Large intestine (tissue), 3 donors: ENCODE measurements around the gene PBX1. TPM values are rescaled to one million over a fixed set of nuclear protein-coding genes. Genes with fewer than 3 reads are reported as not detected.
A peak's percentile ranks its signal among the peaks of the same experiment; 100 is the strongest.

ENCODE experiments used
- DNase-seq, 2 donors: peaks; one replicate each; pipeline versions ENCODE4 v3.0.0 to v3.0.0-alpha.2; 2013
- H3K27ac ChIP-seq: one replicate; pipeline ENCODE4 v1.5.1; 2013; ENCODE audit warnings: low read length
- H3K27me3 ChIP-seq: 2 replicates; pipeline ENCODE4 v1.6.1; 2013; ENCODE audit warnings: low read length; ENCODE audit not compliant: control insufficient read depth, insufficient read depth
- H3K36me3 ChIP-seq: 2 replicates; pipeline ENCODE4 v1.6.1; 2013; ENCODE audit warnings: low read length; ENCODE audit not compliant: control insufficient read depth, insufficient read depth
- H3K4me1 ChIP-seq: one replicate; pipeline ENCODE4 v1.6.1; 2013; ENCODE audit warnings: low read length; ENCODE audit not compliant: control insufficient read depth, insufficient read depth
- H3K4me3 ChIP-seq: one replicate; pipeline ENCODE4 v1.5.1; 2013; ENCODE audit warnings: low read length
- H3K9me3 ChIP-seq: one replicate; pipeline ENCODE4 v1.6.1; 2013; ENCODE audit warnings: mild to moderate bottlenecking, low read depth, low read length, moderate library complexity; ENCODE audit not compliant: control insufficient read depth
- WGBS: methylation state at CpG from one replicate; pipeline ENCODE4 v1.1.5; 2013; ENCODE audit warnings: low lambda C conversion rate; ENCODE audit not compliant: insufficient coverage; 5-methylcytosine and 5-hydroxymethylcytosine counted together
- polyA plus RNA-seq: library from polyadenylated mRNA; unstranded; fragments of 120-200 nt; gene quantifications from one replicate; pipeline ENCODE4 v1.2.1, GENCODE V29; 2013

Gene PBX1
- polyA plus RNA-seq, 1 donor = 60.8 TPM

DNA sequence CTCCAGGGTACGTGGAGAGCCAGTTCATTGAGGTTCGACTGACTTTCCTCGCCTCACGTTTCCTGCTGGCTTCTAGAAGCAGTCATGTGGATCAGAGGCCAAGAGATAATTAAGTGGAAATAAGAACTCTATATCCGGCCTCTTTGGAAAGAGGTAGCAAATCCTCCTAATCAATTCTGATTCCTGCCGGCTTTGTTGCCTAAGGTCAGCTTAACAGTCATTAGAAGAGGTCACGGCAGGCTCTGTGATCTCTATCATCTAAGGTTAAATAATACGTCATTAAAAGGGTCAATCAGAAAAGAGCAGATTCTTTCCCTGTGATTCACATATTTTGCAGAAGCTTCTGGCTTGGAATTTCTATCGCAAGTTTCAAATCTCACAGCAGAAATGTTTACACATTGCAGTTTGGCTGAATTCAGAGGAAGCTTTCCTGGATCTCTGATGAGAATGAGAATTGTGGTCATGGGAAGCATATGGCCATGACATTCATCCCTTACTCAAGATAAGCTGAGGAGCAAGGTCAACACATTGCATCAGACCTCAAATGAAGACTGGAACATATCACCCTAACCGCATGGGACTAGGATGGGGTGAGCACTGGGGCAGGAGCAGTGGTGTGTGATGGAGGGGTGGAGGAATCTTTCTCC is 189.4 kb downstream of the PBX1 start:
- WGBS = 70% methylated on average over 2 of the region's 10 CpGs
- Histone ChIP-seq H3K4me1 (no peaks in the 10 kb centered on the region), H3K9me3 (no peaks in the 10 kb centered on the region), H3K27ac (peak overlapping the region; percentile 27), H3K27me3 (no peaks in the 10 kb centered on the region), H3K4me3 (no peak overlapping the region), H3K36me3 (no peaks in the 10 kb centered on the region)
- peak; percentile 40 to 60 for DNase-seq

DNA sequence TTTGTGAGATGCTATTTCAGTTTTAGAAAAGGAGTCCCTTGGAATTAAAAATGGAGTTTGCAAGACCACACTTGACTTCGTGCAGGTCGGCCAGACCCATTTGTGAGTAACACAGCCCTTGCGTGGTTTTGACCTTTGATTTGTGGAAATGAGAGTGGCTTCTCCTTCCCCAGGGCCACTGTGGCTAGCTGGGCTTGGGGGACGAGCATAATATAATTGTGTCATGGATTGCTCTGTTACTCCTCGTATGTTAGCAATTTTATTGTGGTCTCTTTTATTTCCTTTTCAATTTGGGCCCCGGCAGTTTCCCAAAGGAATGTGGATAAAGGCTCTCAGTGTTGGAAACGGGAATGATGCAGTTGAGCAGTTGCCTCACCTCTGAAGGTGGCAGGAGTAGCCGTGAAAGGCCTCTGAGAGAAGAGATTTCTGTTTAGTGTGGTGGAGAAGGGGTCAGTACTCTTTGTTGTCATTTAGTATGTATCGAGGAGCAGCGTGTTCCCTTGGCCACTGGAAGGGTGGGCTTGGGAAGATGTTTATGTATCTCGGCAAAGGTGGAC is 194.6 kb downstream of the PBX1 start:
- Histone ChIP-seq H3K4me1 (no peaks in the 10 kb centered on the region), H3K4me3 (no peak overlapping the region)

DNA sequence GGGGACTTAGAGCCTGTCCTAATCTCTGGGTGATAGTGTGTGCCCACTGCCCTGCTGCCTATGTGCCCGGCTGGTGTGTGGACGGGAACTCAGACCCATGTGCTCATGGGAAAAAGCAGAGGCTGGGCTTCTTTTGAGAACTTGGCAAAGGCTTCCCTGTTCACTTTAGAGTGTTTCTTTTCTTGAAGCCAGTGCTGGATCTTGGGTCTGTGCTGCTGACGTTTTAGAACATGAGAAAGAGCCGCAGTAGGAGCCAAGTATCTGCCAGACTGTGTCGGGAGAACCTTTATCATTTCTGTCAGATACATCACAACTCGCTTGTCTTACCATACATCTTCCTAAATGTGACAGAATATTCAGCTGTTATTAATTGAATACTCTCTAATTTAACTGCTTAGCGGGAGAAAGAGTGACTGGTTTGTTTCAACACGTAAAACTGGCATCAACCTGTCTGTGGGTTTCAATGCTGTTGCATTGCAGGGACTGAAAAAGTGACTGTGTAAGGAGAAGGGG is 195.2 kb downstream of the PBX1 start:
- no CpG with 5 or more reads among the region's 8 CpGs for WGBS
- no peak overlapping the region for H3K4me3 ChIP-seq
- H3K9me3 ChIP-seq = no peaks in the 10 kb centered on the region
- H3K4me1 ChIP-seq = no peaks in the 10 kb centered on the region
- no peak overlapping the region for H3K27ac ChIP-seq
- no peaks in the 10 kb centered on the region for H3K36me3 ChIP-seq
- no peaks in the 10 kb centered on the region for H3K27me3 ChIP-seq
- no peak for DNase-seq

More for the DNA sequence above, 194.6 kb downstream of the PBX1 start:
- Histone ChIP-seq H3K27ac (no peak overlapping the region), H3K27me3 (no peaks in the 10 kb centered on the region), H3K36me3 (no peaks in the 10 kb centered on the region), H3K9me3 (no peaks in the 10 kb centered on the region)
- WGBS = 86% methylated on average over 5 of the region's 11 CpGs
- DNase-seq = no peak

DNA sequence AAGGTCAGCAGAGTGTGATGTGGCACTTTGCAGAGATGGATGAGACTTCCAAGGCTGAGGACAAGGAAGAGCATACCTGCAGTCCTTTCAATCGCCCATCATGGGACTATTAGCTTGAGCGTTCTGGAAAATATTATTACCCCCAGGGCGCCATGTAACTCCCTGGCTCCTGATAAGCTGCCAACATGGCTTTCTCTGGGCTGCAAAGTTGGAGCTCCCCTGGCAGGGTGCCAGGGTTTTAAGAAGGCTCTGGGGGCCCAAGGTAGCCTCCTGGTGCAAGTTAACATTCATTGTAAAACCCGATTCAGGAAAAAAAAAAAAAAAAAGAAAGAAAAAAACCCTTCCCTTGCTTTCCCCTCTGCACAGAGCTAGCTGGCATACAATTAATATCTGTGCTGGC is 196.7 kb downstream of the PBX1 start:
- H3K27me3 ChIP-seq = no peaks in the 10 kb centered on the region
- H3K4me3 ChIP-seq = no peak overlapping the region
- H3K27ac ChIP-seq = no peak overlapping the region
- peaks cover 2% of the 10 kb centered on the region for H3K36me3 ChIP-seq
- H3K4me1 ChIP-seq = no peaks in the 10 kb centered on the region
- DNase-seq = no peak
- no CpG with 5 or more reads among the region's 4 CpGs for WGBS
- H3K9me3 ChIP-seq = no peaks in the 10 kb centered on the region

DNA sequence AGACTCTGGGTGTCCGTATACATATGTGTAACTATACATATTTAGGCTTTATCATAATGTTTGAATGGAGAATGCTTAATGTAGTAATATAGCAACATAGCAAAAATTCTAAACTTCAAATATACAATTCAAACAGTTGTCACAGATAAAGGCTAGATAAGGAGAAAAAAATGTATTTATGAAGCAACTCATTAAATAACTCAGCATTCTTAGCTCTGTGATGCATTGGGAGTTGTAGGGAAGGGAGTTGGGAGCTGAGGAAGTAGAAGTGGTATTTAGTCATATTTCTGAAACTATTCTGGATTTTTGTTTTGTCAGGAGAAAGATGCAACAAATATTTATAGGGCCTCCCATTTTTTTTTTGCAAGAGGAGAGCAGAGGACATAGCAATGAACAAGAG is 197.8 kb downstream of the PBX1 start:
- no peak for DNase-seq
- Histone ChIP-seq H3K27me3 (no peaks in the 10 kb centered on the region), H3K27ac (no peak overlapping the region), H3K4me1 (no peaks in the 10 kb centered on the region), H3K36me3 (peaks cover 2% of the 10 kb centered on the region), H3K4me3 (no peak overlapping the region), H3K9me3 (no peaks in the 10 kb centered on the region)
- 86% methylated on average over 1 of the region's 1 CpG for WGBS

DNA sequence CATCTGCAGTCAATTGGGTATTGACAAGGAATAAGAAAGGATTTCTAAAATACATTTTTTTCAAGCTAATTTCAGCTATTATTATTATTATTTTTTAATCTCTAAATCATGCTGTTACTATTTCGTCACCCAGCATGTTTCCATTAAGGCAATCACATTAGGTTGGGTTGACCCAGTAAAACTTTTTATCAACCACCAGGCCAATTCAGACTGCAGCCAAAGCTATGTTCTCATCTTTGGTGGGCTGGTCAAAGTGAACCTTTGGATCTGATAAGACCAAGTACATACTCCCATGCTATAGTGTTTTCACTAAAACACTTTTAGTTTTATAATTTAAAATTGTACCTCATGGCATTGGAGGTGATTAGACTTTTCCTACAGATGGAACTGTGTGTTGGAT is 198.6 kb downstream of the PBX1 start:
- Histone ChIP-seq H3K27me3 (no peaks in the 10 kb centered on the region), H3K4me3 (no peak overlapping the region), H3K36me3 (peaks cover 2% of the 10 kb centered on the region), H3K9me3 (no peaks in the 10 kb centered on the region), H3K4me1 (no peaks in the 10 kb centered on the region), H3K27ac (no peak overlapping the region)
- no peak for DNase-seq
- WGBS = no CpG with 5 or more reads among the region's 1 CpG

DNA sequence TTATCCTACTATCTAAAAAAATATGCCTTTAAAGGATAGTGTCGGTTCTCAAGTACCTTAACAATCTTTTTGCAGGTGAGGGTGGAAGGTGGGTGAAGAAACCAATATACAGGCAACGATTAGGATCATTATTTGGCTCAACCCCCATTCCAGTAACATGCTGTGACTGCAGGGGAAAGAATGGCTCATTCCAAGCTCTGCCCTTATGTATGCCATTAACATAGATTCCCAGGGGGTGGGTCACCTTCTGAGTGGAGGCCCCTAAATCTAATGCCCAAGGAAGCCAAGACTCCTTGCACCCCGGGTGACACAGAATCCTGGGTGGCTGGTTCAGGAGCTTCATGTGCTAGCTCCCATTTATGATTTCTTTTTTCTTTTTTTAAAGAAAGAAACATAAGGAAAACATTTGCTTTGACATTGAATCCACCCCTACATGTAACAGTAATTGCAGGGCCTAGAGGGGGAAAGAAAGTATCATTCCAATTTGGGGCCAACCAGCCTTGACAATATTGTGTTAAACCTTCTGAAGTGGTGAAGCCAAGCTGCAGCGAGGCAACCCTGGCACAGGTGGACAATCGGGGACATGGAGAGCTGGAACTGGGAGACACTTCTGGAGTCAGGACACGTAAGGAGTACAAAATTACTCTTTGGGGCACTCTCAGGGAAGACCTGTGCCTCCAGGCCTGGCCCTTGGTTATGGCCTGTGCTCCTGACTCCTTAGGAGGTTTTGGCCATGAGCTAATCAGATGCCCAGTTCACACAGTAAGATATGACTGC is 200.3 kb downstream of the PBX1 start:
- Histone ChIP-seq H3K9me3 (no peaks in the 10 kb centered on the region), H3K27me3 (no peaks in the 10 kb centered on the region), H3K4me1 (no peaks in the 10 kb centered on the region), H3K27ac (no peak overlapping the region), H3K36me3 (peaks cover 2% of the 10 kb centered on the region), H3K4me3 (no peak overlapping the region)
- DNase-seq = no peak
- WGBS = no CpG with 5 or more reads among the region's 6 CpGs

DNA sequence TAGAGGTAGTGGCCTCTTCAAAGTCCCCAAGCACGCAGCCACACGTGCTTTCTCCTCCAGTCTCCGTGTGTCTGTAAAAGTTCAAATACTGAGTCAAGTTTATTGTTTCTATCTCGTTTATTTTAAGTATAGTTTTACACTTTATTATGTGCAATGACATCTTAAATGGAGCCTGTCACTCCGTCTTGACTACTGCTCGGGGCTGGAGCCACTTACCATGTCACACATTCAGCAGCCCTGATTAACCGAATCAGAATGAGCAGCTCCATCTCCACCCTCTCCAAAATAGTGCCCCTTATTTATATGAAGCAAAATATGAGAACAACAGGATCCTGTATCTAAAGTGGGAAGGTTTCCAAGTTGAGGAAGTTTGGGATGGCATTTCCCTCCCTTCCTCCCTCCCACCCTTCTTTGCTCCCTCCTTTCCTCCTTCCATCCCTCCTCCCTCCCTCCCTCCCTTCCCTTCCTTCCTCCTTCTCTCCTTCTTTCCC is 201.0 kb downstream of the PBX1 start:
- Histone ChIP-seq H3K4me3 (no peak overlapping the region), H3K27ac (no peak overlapping the region), H3K9me3 (no peaks in the 10 kb centered on the region), H3K27me3 (no peaks in the 10 kb centered on the region), H3K36me3 (peaks cover 2% of the 10 kb centered on the region), H3K4me1 (no peaks in the 10 kb centered on the region)
- DNase-seq = no peak
- WGBS = 57% methylated on average over 2 of the region's 7 CpGs

DNA sequence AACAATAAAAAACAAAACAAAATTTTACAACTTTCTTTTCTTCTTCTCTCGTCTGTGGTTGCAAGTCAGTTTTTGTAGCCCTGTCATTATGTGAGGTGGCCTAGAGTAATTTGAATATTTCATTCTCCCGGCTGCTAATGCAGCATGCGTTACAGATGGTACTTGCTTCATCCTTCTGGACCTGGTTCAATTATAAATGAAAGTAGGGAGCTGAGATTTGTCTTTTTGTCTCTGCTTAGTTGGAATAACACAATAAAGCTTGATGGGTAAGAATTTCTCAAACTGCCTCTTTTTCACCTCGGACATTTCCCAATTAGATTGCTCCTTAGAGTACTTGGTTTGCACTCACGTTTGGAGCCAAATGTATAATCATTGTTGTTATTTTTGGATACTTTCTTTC is 201.6 kb downstream of the PBX1 start:
- H3K4me1 ChIP-seq = no peaks in the 10 kb centered on the region
- H3K36me3 ChIP-seq = peaks cover 2% of the 10 kb centered on the region
- no peak overlapping the region for H3K4me3 ChIP-seq
- H3K9me3 ChIP-seq = no peaks in the 10 kb centered on the region
- 82% methylated on average over 2 of the region's 5 CpGs for WGBS
- no peaks in the 10 kb centered on the region for H3K27me3 ChIP-seq
- DNase-seq = no peak
- H3K27ac ChIP-seq = no peak overlapping the region

DNA sequence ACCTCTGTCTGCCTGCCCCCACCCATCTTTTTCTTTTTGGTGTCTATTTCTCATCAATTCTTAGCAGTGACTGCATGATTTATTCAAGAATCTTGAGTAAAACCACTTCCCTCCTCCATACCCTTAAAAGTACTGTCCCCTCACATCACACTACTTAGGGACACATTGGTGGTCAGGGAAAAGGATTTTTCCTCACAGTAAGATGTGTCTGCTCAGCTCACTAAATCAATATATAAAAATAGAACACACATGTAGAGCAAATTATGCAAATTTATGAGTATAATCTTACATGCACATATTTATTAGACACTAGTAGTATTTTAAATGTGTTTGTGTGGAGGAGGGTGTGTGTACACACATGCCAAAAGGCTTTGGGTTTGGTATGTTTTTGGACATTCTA is 202.0 kb downstream of the PBX1 start:
- peaks cover under 1% of the 10 kb centered on the region for H3K4me1 ChIP-seq
- no peaks in the 10 kb centered on the region for H3K27me3 ChIP-seq
- no peak overlapping the region for H3K27ac ChIP-seq
- DNase-seq = no peak
- no peaks in the 10 kb centered on the region for H3K9me3 ChIP-seq
- H3K36me3 ChIP-seq = peaks cover 2% of the 10 kb centered on the region
- no peak overlapping the region for H3K4me3 ChIP-seq
